Measurements from ENCODE around the gene PKD1L1.

- TF ChIP-seq CTCF (IDR thresholded peaks at IDR 0.05) (no peak), POLR2A (IDR thresholded peaks at IDR 0.05) (no peak)
These were observed 33.3 kb downstream of the PKD1L1 start for GRCh38 chr7:47914717-47915615.
